ENCODE measurements around the gene FGD2. TPM values are rescaled to one million over a fixed set of nuclear protein-coding genes. Genes with fewer than 3 reads are reported as not detected.

Gene FGD2
- total and polyA plus RNA-seq, 2 donors (not counting 3 experiments of a cell fraction or from before 2014, with no cell fraction given): not detected

DNA sequence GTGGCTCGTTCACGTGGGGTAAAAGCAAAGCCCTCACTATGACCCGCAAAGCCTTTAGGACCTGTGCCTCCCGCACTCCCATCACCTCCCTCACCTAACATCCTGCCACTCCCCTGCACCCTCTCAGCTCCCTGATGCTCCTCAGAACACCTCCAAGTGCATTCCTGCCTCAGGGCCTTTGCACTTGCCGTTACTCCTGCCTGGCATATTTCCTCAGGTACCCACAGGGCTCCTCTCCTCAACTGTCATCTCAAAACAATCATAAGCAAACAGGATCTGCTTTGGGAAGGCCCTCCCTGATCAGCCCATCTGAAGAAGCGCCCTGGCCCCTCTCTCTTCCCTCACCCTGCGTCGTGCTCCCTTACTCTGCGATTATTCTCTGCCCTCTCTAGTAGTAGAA lies 49.1 kb downstream of the FGD2 start:
- Histone ChIP-seq H4K20me1 (replicated peaks; ENCODE audit: control insufficient read depth, extremely low read depth, insufficient read depth, low read length) (no peaks in the 10 kb centered on the region), H3K4me2 (ENCODE audit: insufficient read depth, low read length) (no peak overlapping the region), H3K9ac (replicated peaks; ENCODE audit: extremely low read depth, insufficient read depth, low read length) (no peak overlapping the region), H3K4me1 (ENCODE audit: control insufficient read depth, extremely low read depth, insufficient read depth, low read length) (peaks cover 4% of the 10 kb centered on the region), H3K27me3 (ENCODE audit: control insufficient read depth in 2 of 2, insufficient read depth in 2 of 2, low read length in 2 of 2) (peaks cover 0 to 2% of the 10 kb centered on the region in 2 experiments), H3K36me3 (ENCODE audit: control insufficient read depth in 2 of 2, extremely low read depth in 1 of 2, insufficient read depth in 2 of 2, low read length in 2 of 2) (no peaks in the 10 kb centered on the region), H3K9me3 (replicated peaks; ENCODE audit: control insufficient read depth, insufficient read depth, low read length) (no peaks in the 10 kb centered on the region), H3K27ac (ENCODE audit: insufficient read depth, low read depth, low read length) (no peak overlapping the region), H3K9me1 (replicated peaks; ENCODE audit: control insufficient read depth, extremely low read depth, insufficient read depth, low read length) (no peaks in the 10 kb centered on the region), H2AFZ (ENCODE audit: low read depth, low read length) (no peak overlapping the region), H3K79me2 (ENCODE audit: control insufficient read depth, insufficient read depth, low read length) (no peaks in the 10 kb centered on the region), H3K4me3 (replicated peaks in 1 of 3; ENCODE audit: insufficient read depth in 1 of 3, low read depth in 1 of 3, low read length in 3 of 3) (no peak overlapping the region)
- dilution Hi-C loops (cut with MboI; ENCODE audit: extremely low pct_ligation_motif_present, low sequenced_read_pairs) (no loop called here), intact Hi-C loops (cut with micrococcal nuclease) (no loop called here)
- POLR2A ChIA-PET: no interaction called here
- FAIRE-seq: no peak
- no peak for TF ChIP-seq POLR2AphosphoS5 (IDR thresholded peaks at IDR 0.05; ENCODE audit: insufficient read depth, low read depth, low read length)
- no peak for TF ChIP-seq GATA2 (IDR thresholded peaks at IDR 0.05; ENCODE audit: insufficient read depth, insufficient read length, low read depth, low read length)
- TF ChIP-seq EZH2 (IDR thresholded peaks at IDR 0.05; ENCODE audit: borderline replicate concordance, low read depth, low read length, severe bottlenecking): no peak
- no peak for TF ChIP-seq CTCF (IDR thresholded peaks at IDR 0.05; ENCODE audit: extremely low read depth in 1 of 2, insufficient read depth in 1 of 2, low read depth in 1 of 2, low read length in 2 of 2)
- no peak for TF ChIP-seq POLR2A (IDR thresholded peaks at IDR 0.05; ENCODE audit: low read depth, low read length)
- TF ChIP-seq FOS (IDR thresholded peaks at IDR 0.05; ENCODE audit: borderline replicate concordance, insufficient read depth, low read length): no peak
- TF ChIP-seq MYC (IDR thresholded peaks at IDR 0.05; ENCODE audit: low read depth, low read length): no peak
- TF ChIP-seq, protein P1, sequence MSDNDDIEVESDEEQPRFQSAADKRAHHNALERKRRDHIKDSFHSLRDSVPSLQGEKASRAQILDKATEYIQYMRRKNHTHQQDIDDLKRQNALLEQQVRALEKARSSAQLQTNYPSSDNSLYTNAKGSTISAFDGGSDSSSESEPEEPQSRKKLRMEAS (IDR thresholded peaks at IDR 0.05; ENCODE audit: insufficient read depth, insufficient read length): no peak
- BruUV-seq (replicated peaks): no TSS peak
- no peak for DNase-seq (ENCODE audit: low read depth, low spot score)
- CTCF ChIA-PET: interaction anchor here (1.0 to 15.2 kb wide), 2 partner anchors 85 to 117 kb away, joined by 4 to 399 read pairs; partner anchors contain the start of gene PIM1

Measured in endothelial cell of umbilical vein (primary cell).